GM12864 (cell line): Measurements from ENCODE around the gene IFIT3.

Experiments used
- DNase-seq: peaks from one replicate; pipeline ENCODE4 v3.0.0-alpha.2; 2011; ENCODE audit warnings: low read depth
- H3K4me3 ChIP-seq: 2 replicates; pipeline ENCODE4 v1.5.1; 2011; ENCODE audit warnings: mild to moderate bottlenecking, low read depth, low read length, control low read depth
- CTCF ChIP-seq: IDR thresholded peaks from 2 replicates; pipeline ENCODE4 v1.5.1; 2011; ENCODE audit warnings: low read depth, mild to moderate bottlenecking, moderate library complexity, low read length, control low read depth, inconsistent platforms; ENCODE audit errors: missing control alignments

The IFIT3 gene

DNA sequence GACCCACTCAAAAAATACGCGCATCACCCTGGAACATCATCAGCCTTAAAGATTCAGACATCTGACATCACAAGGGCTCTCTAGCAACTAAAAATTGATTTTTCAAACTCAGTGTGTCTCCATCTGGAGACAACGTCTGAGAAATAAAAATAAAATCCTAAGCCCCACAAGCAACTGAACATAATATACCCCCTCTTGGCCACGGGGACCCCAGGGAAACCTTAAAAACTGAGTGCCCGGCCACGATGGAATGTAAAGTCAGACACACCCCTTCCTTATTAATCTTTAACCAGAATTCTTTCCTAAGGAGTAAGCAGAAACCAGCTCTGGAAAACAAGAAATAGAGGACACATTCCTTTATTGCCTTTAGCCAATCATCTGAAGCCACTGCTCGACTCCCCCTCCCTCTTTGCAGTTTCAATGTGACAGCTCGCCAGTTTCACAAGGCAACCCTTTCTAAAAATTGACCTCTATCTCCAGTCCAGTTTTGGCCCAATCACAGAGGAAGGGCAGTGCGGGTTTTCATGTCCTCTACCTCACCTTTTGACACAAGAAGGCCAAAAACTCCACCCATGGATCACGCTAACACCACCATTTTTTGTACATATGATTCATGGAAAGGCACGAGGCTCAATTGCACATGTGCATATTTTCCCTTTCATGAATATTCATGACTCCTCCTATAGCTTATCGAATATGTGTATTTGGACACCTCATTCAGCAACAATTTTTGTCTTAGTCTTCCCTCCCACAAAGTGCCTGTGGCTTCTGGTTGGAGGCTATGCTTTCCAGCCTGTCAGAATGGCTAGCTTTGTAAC lies 24.2 kb downstream of the IFIT3 start:
- TF ChIP-seq CTCF, result no peak
- DNase-seq, result no peak
- no peak overlapping the region; the same call in 1 of the 2 replicates for H3K4me3 ChIP-seq

DNA sequence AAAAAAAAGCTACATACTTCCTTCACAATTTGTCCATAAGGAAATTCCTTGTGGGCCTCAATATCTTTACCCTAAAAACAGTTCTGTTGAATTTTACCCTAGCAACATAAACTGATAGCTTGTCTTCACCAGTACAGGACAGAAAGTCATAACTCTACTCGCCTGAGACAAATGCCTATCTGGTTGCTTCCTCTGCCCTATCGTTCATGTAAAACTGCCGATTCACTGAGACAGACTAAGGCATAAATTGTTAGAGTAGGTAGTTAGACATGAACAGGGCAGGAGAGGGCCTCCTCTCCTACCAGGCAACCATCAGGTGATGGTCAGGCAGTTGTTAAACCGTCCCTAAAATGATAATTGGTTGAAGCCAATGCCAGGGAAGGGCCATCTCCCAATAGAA lies 25.0 kb downstream of the IFIT3 start:
- no peak for TF ChIP-seq CTCF
- no peak for DNase-seq
- no peak overlapping the region for H3K4me3 ChIP-seq

DNA sequence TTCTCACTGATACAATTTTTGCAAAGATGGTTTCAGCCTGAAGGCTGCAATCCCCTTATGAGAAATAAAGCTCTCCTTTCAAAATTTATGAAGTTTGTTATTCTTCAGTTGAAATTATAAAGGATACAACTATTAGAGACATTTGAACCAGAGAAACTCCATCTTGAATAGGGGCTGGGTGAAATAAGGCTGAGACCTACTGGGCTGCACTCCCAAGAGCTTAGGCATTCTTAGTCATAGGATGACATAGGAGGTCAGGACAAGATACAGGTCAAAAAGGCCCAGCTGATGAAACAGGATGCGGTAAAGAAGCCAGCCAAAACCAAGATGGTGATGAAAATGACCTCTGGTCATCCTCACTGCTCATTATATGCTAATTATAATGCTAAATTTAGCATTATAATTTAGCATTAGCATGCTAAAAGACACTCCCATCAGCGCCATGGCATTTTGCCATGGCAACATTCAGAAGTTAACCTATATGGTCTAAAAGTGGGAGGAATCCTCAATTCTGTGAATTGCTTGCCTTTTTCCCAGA lies 27.7 kb downstream of the IFIT3 start:
- no peak for TF ChIP-seq CTCF
- no peak for DNase-seq
- H3K4me3 ChIP-seq, result no peak overlapping the region

GRCh38 chr10:89357096-89357495 lies 29.3 kb downstream of the IFIT3 start:
- H3K4me3 ChIP-seq, result no peak overlapping the region
- no peak for TF ChIP-seq CTCF
- no peak for DNase-seq

DNA sequence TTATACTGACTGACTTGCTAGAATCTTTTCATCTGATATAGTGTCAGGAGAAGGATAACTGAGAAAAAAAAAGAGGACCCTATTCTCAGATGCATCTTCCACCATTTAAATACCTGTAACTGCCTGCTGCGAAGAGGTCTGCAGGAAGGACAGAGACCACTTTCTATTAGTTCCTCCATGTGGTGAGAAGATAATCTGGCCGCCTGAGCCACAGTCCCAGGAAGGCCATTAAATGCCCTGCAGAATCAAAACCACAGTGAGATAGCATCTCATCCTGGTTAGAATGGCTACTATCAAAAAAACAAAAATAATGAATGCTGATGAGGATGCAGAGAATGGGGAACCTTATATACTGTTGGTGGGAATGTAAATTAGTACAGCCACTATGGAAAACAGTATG lies 30.2 kb downstream of the IFIT3 start:
- no peak for TF ChIP-seq CTCF
- no peak for DNase-seq
- H3K4me3 ChIP-seq, result no peak overlapping the region

DNA sequence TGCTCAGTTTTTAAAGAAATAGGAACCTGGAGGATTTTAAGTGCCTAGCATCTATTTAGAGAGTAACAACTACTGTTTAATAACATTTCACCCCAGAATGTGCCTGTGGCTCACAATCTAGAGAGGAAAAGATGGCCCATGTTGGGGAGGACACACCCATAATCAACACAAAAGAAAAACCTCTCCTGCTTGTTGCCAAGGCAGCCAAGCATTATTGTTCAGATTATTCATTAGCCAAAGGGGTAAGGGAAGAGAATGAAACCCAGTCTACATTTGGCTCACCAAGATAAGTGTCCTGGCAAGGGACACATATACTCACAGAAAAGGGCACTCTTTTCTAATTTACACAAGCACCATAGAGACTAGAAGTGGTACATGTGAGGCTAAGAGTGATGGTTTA lies 32.4 kb downstream of the IFIT3 start:
- H3K4me3 ChIP-seq, result no peak overlapping the region
- TF ChIP-seq CTCF, result no peak
- no peak for DNase-seq

GRCh38 chr10:89362929-89363328 lies 35.1 kb downstream of the IFIT3 start:
- no peak overlapping the region for H3K4me3 ChIP-seq
- DNase-seq, result no peak
- no peak for TF ChIP-seq CTCF
